H9 (cell line): ENCODE data around the gene CETN3. TPM values are rescaled to one million over a fixed set of nuclear protein-coding genes. Genes with fewer than 3 reads are reported as not detected.

Experiments
- DNase-seq: peaks from one replicate; pipeline ENCODE4 v3.0.0-alpha.2; 2017
- H2AFZ ChIP-seq: one replicate; pipeline ENCODE4 v1.6.1; 2013; ENCODE audit warnings: mild to moderate bottlenecking, low read length, control low read depth, moderate library complexity
- H2AK5ac ChIP-seq: 2 replicates; pipeline ENCODE4 v1.6.1; 2013; ENCODE audit warnings: low read length, control low read depth, mixed read lengths; ENCODE audit not compliant: insufficient read length
- H2BK120ac ChIP-seq: one replicate; pipeline ENCODE4 v1.6.1; 2013; ENCODE audit warnings: low read depth, mild to moderate bottlenecking, low read length, control low read depth, inconsistent platforms; ENCODE audit not compliant: poor library complexity, severe bottlenecking
- H2BK12ac ChIP-seq: 2 replicates; pipeline ENCODE4 v1.6.1; 2013; ENCODE audit warnings: low read length, control low read depth, mixed read lengths, low read depth; ENCODE audit not compliant: insufficient read length
- H2BK15ac ChIP-seq: 2 replicates; pipeline ENCODE4 v1.6.1; 2013; ENCODE audit warnings: low read depth, low read length, control low read depth
- H2BK20ac ChIP-seq: one replicate; pipeline ENCODE4 v1.6.1; 2013; ENCODE audit warnings: low read depth, mild to moderate bottlenecking, low read length, control low read depth, inconsistent platforms; ENCODE audit not compliant: poor library complexity, severe bottlenecking
- H2BK5ac ChIP-seq: 2 replicates; pipeline ENCODE4 v1.6.1; 2013; ENCODE audit warnings: low read length, control low read depth, mixed read lengths; ENCODE audit not compliant: insufficient read length
- H3K14ac ChIP-seq: 2 replicates; pipeline ENCODE4 v1.6.1; 2013; ENCODE audit warnings: low read length, control low read depth; ENCODE audit not compliant: insufficient read depth
- H3K18ac ChIP-seq: 2 replicates; pipeline ENCODE4 v1.6.1; 2013; ENCODE audit warnings: low read depth, mild to moderate bottlenecking, mixed read lengths, low read length, control low read depth; ENCODE audit not compliant: insufficient read length
- H3K23ac ChIP-seq: 2 replicates; pipeline ENCODE4 v1.6.1; 2013; ENCODE audit warnings: low read length, control low read depth, mixed read lengths, low read depth; ENCODE audit not compliant: insufficient read length
- H3K23me2 ChIP-seq: 2 replicates; pipeline ENCODE4 v1.6.1; 2013; ENCODE audit warnings: low read depth, mild to moderate bottlenecking, mixed read lengths, low read length, control low read depth; ENCODE audit not compliant: insufficient read length, poor library complexity, severe bottlenecking
- H3K27ac ChIP-seq: 2 replicates; pipeline ENCODE4 v1.5.1; 2013; ENCODE audit warnings: low read length, control low read depth, mixed read lengths, low read depth; ENCODE audit not compliant: insufficient read length
- H3K27me3 ChIP-seq: 2 replicates; pipeline ENCODE4 v1.6.1; 2013; ENCODE audit warnings: low read length, control low read depth, inconsistent platforms; ENCODE audit not compliant: insufficient read depth
- H3K4ac ChIP-seq: 2 replicates; pipeline ENCODE4 v1.6.1; 2013; ENCODE audit warnings: low read depth, mild to moderate bottlenecking, control low read depth, inconsistent platforms, low read length, moderate library complexity
- H3K4me1 ChIP-seq: 2 replicates; pipeline ENCODE4 v1.6.1; 2013; ENCODE audit warnings: low read length, control low read depth, inconsistent platforms; ENCODE audit not compliant: insufficient read depth
- H3K4me2 ChIP-seq: 2 replicates; pipeline ENCODE4 v1.6.1; 2013; ENCODE audit warnings: low read length, control low read depth, mixed read lengths; ENCODE audit not compliant: insufficient read length, insufficient read depth
- H3K56ac ChIP-seq: 2 replicates; pipeline ENCODE4 v1.6.1; 2013; ENCODE audit warnings: low read depth, mild to moderate bottlenecking, mixed read lengths, low read length, control low read depth; ENCODE audit not compliant: insufficient read length
- H3K79me1 ChIP-seq: 2 replicates; pipeline ENCODE4 v1.6.1; 2013; ENCODE audit warnings: low read depth, mild to moderate bottlenecking, moderate library complexity, low read length, control low read depth, inconsistent platforms; ENCODE audit not compliant: insufficient read depth, poor library complexity, severe bottlenecking
- H3K79me2 ChIP-seq: 2 replicates; pipeline ENCODE4 v1.6.1; 2013; ENCODE audit warnings: low read length, control low read depth, inconsistent platforms; ENCODE audit not compliant: insufficient read depth
- H3K9ac ChIP-seq: 2 replicates; pipeline ENCODE4 v1.6.1; 2013; ENCODE audit warnings: low read length, control low read depth, mixed read lengths; ENCODE audit not compliant: insufficient read length; ENCODE audit errors: extremely low read depth
- H3K9me3 ChIP-seq: one replicate; pipeline ENCODE4 v1.6.1; 2013; ENCODE audit warnings: low read depth, low read length, inconsistent platforms; ENCODE audit not compliant: control insufficient read depth
- H3T11ph ChIP-seq: one replicate; pipeline ENCODE4 v1.6.1; 2013; ENCODE audit warnings: mild to moderate bottlenecking, low read length, control low read depth, inconsistent platforms
- H4K20me1 ChIP-seq: one replicate; pipeline ENCODE4 v1.6.1; 2013; ENCODE audit not compliant: control insufficient read depth, insufficient read length, insufficient read depth
- H4K5ac ChIP-seq: 2 replicates; pipeline ENCODE4 v1.6.1; 2013; ENCODE audit warnings: low read depth, mild to moderate bottlenecking, mixed read lengths, low read length, control low read depth; ENCODE audit not compliant: insufficient read length
- H4K8ac ChIP-seq: replicated peaks from 2 replicates; pipeline ENCODE4 v1.6.1; 2013; ENCODE audit warnings: low read length, control low read depth, mixed read lengths, low read depth; ENCODE audit not compliant: insufficient read length
- H4K91ac ChIP-seq: 2 replicates; pipeline ENCODE4 v1.6.1; 2013; ENCODE audit warnings: low read depth, mild to moderate bottlenecking, moderate library complexity, mixed read lengths, low read length, control low read depth; ENCODE audit not compliant: insufficient read length
- H3K27ac Mint-ChIP-seq, 3 experiments: 2 replicates in 2 of 3; 3 replicates in 1 of 3; pipeline ENCODE4 v1.8.0; 2020 to 2021; ENCODE audit warnings: mixed read lengths in 3 of 3, mild to moderate bottlenecking in 1 of 3, moderate library complexity in 1 of 3
- H3K27me3 Mint-ChIP-seq: 2 replicates; pipeline ENCODE4 v1.8.0; 2021; ENCODE audit warnings: low read depth, mild to moderate bottlenecking, moderate library complexity, mixed read lengths
- H3K36me3 Mint-ChIP-seq, 3 experiments: 2 replicates in 2 of 3; 3 replicates in 1 of 3; pipeline ENCODE4 v1.8.0; 2020 to 2021; ENCODE audit warnings: low read depth in 3 of 3, mixed read lengths in 3 of 3; ENCODE audit not compliant: insufficient read depth in 1 of 3
- H3K4me1 Mint-ChIP-seq, 2 experiments: 2 replicates each; pipeline ENCODE4 v1.8.0; 2020; ENCODE audit warnings: mixed read lengths in 2 of 2
- H3K4me3 Mint-ChIP-seq, 2 experiments: 2 replicates in 1 of 2; 3 replicates in 1 of 2; pipeline ENCODE4 v1.8.0; 2020 to 2021; ENCODE audit warnings: mild to moderate bottlenecking in 2 of 2, mixed read lengths in 2 of 2, moderate library complexity in 1 of 2
- H3K9me3 Mint-ChIP-seq, 2 experiments: 2 replicates in 1 of 2; 3 replicates in 1 of 2; pipeline ENCODE4 v1.8.0; 2020; ENCODE audit warnings: mild to moderate bottlenecking in 2 of 2, mixed read lengths in 2 of 2, moderate library complexity in 1 of 2
- total RNA-seq: library from RNA; stranded (reverse); gene quantifications from 2 replicates; pipeline ENCODE4 v1.2.1, GENCODE V29; 2021
- TF ChIP-seq, protein P1 (sequence below): fragments of 200-600 bp; sonication (generic); conservative IDR thresholded peaks from 3 replicates; pipeline ENCODE4 v1.8.0; 2021; ENCODE audit warnings: antibody characterized with exemption, mild to moderate bottlenecking

Gene CETN3
- total RNA-seq, 1 experiment from 2014 or later: 36.3 TPM

DNA sequence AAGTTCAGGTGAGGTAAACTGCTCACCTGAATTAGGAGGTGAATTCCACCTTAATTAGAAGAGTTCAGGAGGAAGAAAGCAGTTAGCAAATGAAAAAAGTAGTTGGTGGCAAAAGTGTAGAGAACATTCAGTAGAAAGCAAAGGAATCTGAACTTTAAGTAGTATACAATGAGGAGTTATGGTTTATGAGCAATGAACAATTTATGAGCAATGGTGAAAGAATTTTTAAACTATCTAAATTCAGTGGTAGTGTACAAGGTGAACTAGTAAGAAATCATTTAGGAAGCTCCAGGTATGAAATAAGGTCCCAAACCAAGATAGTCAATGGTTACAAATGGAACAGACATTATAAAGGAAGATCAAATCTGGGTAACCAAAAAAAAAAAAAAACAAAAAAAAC, 3.1 kb downstream of the CETN3 start:
- H3K4me1 Mint-ChIP-seq: peaks cover 16 to 18% of the 10 kb centered on the region in 2 experiments
- Histone ChIP-seq H2BK15ac (no peak overlapping the region), H3K23ac (no peak overlapping the region), H2AFZ (no peak overlapping the region), H3K4ac (no peak overlapping the region), H4K8ac (no peak overlapping the region), H3K27ac (no peak overlapping the region), H3K23me2 (peaks cover 10% of the 10 kb centered on the region), H3K14ac (no peak overlapping the region), H2AK5ac (no peak overlapping the region), H2BK12ac (no peak overlapping the region), H2BK120ac (no peak overlapping the region), H2BK20ac (no peak overlapping the region), H3K27me3 (no peaks in the 10 kb centered on the region), H2BK5ac (no peak overlapping the region), H4K5ac (no peak overlapping the region), H3K9me3 (no peaks in the 10 kb centered on the region), H3K56ac (no peak overlapping the region), H4K20me1 (no peaks in the 10 kb centered on the region), H3T11ph (no peak overlapping the region), H3K4me1 (no peaks in the 10 kb centered on the region), H3K79me2 (no peaks in the 10 kb centered on the region; the same call in 1 of the 2 replicates), H3K79me1 (no peaks in the 10 kb centered on the region), H3K9ac (no peak overlapping the region), H3K18ac (no peak overlapping the region), H4K91ac (no peak overlapping the region), H3K4me2 (no peak overlapping the region)
- no peaks in the 10 kb centered on the region for H3K27me3 Mint-ChIP-seq
- H3K9me3 Mint-ChIP-seq: no peaks in the 10 kb centered on the region
- no peak for DNase-seq
- H3K4me3 Mint-ChIP-seq: peak overlapping the region in 1 of 2 experiments; percentile 2; a peak in 1 of 5 replicates
- peak overlapping the region in 1 of 3 experiments; percentile 26; a peak in 3 of 7 replicates for H3K27ac Mint-ChIP-seq
- TF ChIP-seq, protein P1, sequence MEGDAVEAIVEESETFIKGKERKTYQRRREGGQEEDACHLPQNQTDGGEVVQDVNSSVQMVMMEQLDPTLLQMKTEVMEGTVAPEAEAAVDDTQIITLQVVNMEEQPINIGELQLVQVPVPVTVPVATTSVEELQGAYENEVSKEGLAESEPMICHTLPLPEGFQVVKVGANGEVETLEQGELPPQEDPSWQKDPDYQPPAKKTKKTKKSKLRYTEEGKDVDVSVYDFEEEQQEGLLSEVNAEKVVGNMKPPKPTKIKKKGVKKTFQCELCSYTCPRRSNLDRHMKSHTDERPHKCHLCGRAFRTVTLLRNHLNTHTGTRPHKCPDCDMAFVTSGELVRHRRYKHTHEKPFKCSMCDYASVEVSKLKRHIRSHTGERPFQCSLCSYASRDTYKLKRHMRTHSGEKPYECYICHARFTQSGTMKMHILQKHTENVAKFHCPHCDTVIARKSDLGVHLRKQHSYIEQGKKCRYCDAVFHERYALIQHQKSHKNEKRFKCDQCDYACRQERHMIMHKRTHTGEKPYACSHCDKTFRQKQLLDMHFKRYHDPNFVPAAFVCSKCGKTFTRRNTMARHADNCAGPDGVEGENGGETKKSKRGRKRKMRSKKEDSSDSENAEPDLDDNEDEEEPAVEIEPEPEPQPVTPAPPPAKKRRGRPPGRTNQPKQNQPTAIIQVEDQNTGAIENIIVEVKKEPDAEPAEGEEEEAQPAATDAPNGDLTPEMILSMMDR: no peak
- peaks cover 7 to 30% (median 12%) of the 10 kb centered on the region in 3 experiments; a peak in 6 of 7 replicates for H3K36me3 Mint-ChIP-seq
